Measurements from ENCODE around the gene TMED3. TPM values are rescaled to one million over a fixed set of nuclear protein-coding genes. Genes with fewer than 3 reads are reported as not detected.

TMED3 gene
- total RNA-seq, 4 donors from 2014 or later = 156 to 235 (median 190) TPM

DNA sequence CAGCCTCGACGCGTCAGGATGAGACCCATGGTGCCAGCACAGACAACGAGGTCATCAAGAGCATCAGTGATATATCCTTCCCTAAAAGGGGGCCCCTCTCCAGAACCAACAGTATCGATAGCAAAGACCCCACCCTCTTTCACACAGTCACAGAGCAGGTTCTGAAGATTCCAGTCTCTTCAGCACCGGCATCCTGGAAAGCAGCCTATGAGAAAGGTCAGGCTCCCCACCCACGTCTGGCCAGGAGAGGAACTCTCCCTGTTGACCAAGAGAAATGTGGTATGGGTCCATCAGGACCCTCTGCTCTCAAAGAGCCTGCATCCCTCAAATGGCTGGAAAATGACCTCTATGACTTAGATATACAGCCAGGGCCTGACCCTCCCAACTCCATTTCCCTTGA is 16.8 kb upstream of the TMED3 start:
- TF ChIP-seq, protein P1, sequence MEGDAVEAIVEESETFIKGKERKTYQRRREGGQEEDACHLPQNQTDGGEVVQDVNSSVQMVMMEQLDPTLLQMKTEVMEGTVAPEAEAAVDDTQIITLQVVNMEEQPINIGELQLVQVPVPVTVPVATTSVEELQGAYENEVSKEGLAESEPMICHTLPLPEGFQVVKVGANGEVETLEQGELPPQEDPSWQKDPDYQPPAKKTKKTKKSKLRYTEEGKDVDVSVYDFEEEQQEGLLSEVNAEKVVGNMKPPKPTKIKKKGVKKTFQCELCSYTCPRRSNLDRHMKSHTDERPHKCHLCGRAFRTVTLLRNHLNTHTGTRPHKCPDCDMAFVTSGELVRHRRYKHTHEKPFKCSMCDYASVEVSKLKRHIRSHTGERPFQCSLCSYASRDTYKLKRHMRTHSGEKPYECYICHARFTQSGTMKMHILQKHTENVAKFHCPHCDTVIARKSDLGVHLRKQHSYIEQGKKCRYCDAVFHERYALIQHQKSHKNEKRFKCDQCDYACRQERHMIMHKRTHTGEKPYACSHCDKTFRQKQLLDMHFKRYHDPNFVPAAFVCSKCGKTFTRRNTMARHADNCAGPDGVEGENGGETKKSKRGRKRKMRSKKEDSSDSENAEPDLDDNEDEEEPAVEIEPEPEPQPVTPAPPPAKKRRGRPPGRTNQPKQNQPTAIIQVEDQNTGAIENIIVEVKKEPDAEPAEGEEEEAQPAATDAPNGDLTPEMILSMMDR (IDR thresholded peaks at IDR 0.05) = no peak
- no peak for TF ChIP-seq POLR2A (IDR thresholded peaks at IDR 0.05)
- H3K4me3 ChIP-seq (replicated peaks in 1 of 3) = no peak overlapping the region
- intact Hi-C loops (cut with DNase I) = no loop called here
- no peaks in the 10 kb centered on the region for H3K36me3 ChIP-seq
- no peaks in the 10 kb centered on the region for H3K9me3 ChIP-seq
- H3K27me3 ChIP-seq = no peaks in the 10 kb centered on the region
- WGBS, 2 donors = 56 to 78% methylated on average over 5 to 7 of the region's 7 CpGs
- DNase-seq = no peak
- no peaks in the 10 kb centered on the region for H3K4me1 ChIP-seq
- no peak overlapping the region for H3K27ac ChIP-seq

- Histone ChIP-seq H3K36me3 (no peaks in the 10 kb centered on the region), H3K9me3 (no peaks in the 10 kb centered on the region), H3K27me3 (no peaks in the 10 kb centered on the region), H3K4me3 (replicated peaks in 1 of 3) (no peak overlapping the region), H3K4me1 (no peaks in the 10 kb centered on the region), H3K27ac (no peak overlapping the region)
- 41 to 60% methylated on average over 4 of the region's 4 CpGs for WGBS, 2 donors
- no peak for TF ChIP-seq POLR2A (IDR thresholded peaks at IDR 0.05)
- TF ChIP-seq, protein P1 (IDR thresholded peaks at IDR 0.05) = peak in 1 of 6 experiments; percentile 26
- no peak for DNase-seq
- intact Hi-C loops (cut with DNase I) = no loop called here
Measured at GRCh38 chr15:79296583-79296982, 14.3 kb upstream of the TMED3 start.

- Histone ChIP-seq H3K4me3 (replicated peaks in 1 of 3) (no peak overlapping the region), H3K27me3 (no peaks in the 10 kb centered on the region), H3K36me3 (no peaks in the 10 kb centered on the region), H3K9me3 (no peaks in the 10 kb centered on the region), H3K27ac (no peak overlapping the region), H3K4me1 (no peaks in the 10 kb centered on the region)
- 84 to 87% methylated on average over 7 of the region's 7 CpGs for WGBS, 2 donors
- TF ChIP-seq, protein P1 (IDR thresholded peaks at IDR 0.05) = no peak
- TF ChIP-seq POLR2A (IDR thresholded peaks at IDR 0.05) = no peak
- no peak for DNase-seq
- intact Hi-C loops (cut with DNase I) = no loop called here
Measured at GRCh38 chr15:79299126-79299840, 11.6 kb upstream of the TMED3 start.

- H3K27me3 ChIP-seq = no peaks in the 10 kb centered on the region
- TF ChIP-seq POLR2A (IDR thresholded peaks at IDR 0.05) = no peak
- TF ChIP-seq, protein P1 (IDR thresholded peaks at IDR 0.05) = no peak
- WGBS, 2 donors = 72% methylated on average over 1 of the region's 1 CpG
- H3K36me3 ChIP-seq = no peaks in the 10 kb centered on the region
- intact Hi-C loops (cut with DNase I) = no loop called here
- H3K4me3 ChIP-seq (replicated peaks in 1 of 3) = no peak overlapping the region
- no peak for DNase-seq
- no peak overlapping the region for H3K27ac ChIP-seq
- no peaks in the 10 kb centered on the region for H3K9me3 ChIP-seq
- no peaks in the 10 kb centered on the region for H3K4me1 ChIP-seq
Measured at GRCh38 chr15:79299841-79300235, 11.1 kb upstream of the TMED3 start.

DNA sequence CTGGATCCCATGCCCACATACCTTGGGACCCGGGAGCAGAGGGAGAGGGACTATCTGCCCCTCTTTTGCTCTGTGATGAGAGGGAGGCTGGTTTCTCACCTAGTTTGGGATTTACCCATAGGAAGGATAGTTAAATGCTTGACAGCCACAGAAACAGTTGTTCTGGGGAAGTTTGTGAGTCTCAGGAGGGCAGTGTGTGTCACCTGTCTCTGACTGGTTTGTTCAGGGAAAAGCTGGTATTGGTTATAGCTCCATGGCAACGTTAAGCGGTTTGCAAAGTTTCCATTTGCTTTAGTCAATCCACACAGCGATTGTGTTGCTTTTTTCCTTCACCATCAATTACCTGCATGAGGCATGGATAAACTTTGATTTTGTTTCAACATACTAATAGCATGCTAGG is 3.7 kb upstream of the TMED3 start:
- H3K27ac ChIP-seq = no peak overlapping the region
- no peak overlapping the region for H3K4me3 ChIP-seq (replicated peaks in 1 of 3)
- no peaks in the 10 kb centered on the region for H3K9me3 ChIP-seq
- no peak for TF ChIP-seq POLR2A (IDR thresholded peaks at IDR 0.05)
- TF ChIP-seq, protein P1 (IDR thresholded peaks at IDR 0.05) = no peak
- H3K36me3 ChIP-seq = no peaks in the 10 kb centered on the region
- intact Hi-C loops (cut with DNase I) = no loop called here
- H3K4me1 ChIP-seq = peaks cover 5 to 7% of the 10 kb centered on the region in 2 donors
- WGBS, 2 donors = 49 to 53% methylated on average over 4 of the region's 4 CpGs
- no peaks in the 10 kb centered on the region for H3K27me3 ChIP-seq
- no peak for DNase-seq

Data from thyroid gland (tissue), 4 donors.